Measurements from ENCODE around the gene TENT5A. TPM values are rescaled to one million over a fixed set of nuclear protein-coding genes. Genes with fewer than 3 reads are reported as not detected.

Gene TENT5A
- total and polyA plus RNA-seq, 8 donors = 2.8 to 12.2 (median 5.1) TPM

DNA sequence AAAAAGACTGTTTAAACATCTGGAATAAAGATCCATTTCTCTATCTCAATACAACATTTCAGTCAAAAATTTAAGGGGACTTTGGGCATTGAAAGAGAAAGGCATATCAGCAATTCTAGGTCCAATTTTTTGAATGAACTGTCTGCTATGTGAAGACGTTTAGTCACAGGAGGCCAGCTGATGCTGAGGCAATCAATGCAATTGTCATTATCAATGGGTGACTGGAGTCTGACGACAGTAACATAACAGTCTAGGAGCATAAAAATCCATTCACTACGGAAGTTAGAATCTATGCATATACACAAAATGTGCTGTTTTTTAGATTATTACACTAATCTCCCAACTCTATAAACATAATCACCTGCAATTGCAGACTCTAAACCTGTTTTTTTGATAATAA is 37.8 kb downstream of the TENT5A start:
- H3K27me3 ChIP-seq = no peaks in the 10 kb centered on the region
- no peak for TF ChIP-seq CTCF (IDR thresholded peaks at IDR 0.05)
- intact Hi-C loops (cut with DNase I) = no loop called here
- FAIRE-seq (no peak), ATAC-seq (no peak), DNase-seq (no peak)
- no peak overlapping the region for H3K27ac ChIP-seq
- H3K36me3 ChIP-seq = no peaks in the 10 kb centered on the region
- no peak overlapping the region for H3K4me3 ChIP-seq
- H3K9me3 ChIP-seq = no peaks in the 10 kb centered on the region
- WGBS, 2 donors = 63 to 84% methylated on average over 3 of the region's 3 CpGs
- H3K4me1 ChIP-seq = no peaks in the 10 kb centered on the region

- no peak for ATAC-seq
- H3K4me3 ChIP-seq = no peak overlapping the region
- H3K4me1 ChIP-seq = no peaks in the 10 kb centered on the region
- H3K27me3 ChIP-seq = no peaks in the 10 kb centered on the region
- H3K27ac ChIP-seq = no peak overlapping the region
- H3K36me3 ChIP-seq = no peaks in the 10 kb centered on the region
- WGBS, 2 donors = 13 to 21% methylated on average over 1 of the region's 1 CpG
- no peaks in the 10 kb centered on the region for H3K9me3 ChIP-seq
- FAIRE-seq = no peak
- intact Hi-C loops (cut with DNase I) = no loop called here
- no peak for TF ChIP-seq CTCF (IDR thresholded peaks at IDR 0.05)
- no peak for DNase-seq
Measured at GRCh38 chr6:81713205-81713604, 39.3 kb downstream of the TENT5A start.

DNA sequence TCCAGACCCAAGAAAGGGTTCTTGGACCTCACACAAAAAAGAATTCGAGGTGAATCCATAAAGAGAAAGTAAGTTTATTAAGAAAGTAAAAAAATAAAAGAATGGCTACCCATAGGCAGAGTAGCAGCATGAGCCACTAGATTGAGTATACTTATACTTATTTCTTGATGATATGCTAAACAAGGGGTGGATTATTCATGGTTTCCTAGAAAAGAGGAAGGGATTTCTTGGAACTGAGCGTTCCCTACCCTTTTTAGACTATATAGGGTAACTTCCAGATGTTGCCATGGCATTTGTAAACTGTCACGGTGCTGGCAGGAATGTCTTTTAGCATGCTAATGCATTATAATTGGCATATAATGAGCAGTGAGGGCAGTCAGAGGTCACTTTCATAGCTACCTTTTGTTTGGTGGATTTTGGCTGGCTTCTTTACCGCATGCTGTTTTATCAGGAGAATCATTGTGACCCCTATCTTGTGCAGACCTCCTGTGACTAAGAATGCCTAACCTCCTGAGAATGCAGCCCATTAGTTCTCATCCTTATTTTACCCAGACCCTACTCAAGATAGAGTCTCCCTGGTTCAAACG is 44.3 kb downstream of the TENT5A start:
- Histone ChIP-seq H3K36me3 (no peaks in the 10 kb centered on the region), H3K27ac (no peak overlapping the region), H3K27me3 (no peaks in the 10 kb centered on the region), H3K4me1 (no peaks in the 10 kb centered on the region), H3K4me3 (no peak overlapping the region), H3K9me3 (no peaks in the 10 kb centered on the region)
- WGBS, 2 donors = 63 to 70% methylated on average over 5 of the region's 5 CpGs
- ATAC-seq (no peak), DNase-seq (no peak), FAIRE-seq (no peak)
- TF ChIP-seq CTCF (IDR thresholded peaks at IDR 0.05) = no peak
- intact Hi-C loops (cut with DNase I) = no loop called here

DNA sequence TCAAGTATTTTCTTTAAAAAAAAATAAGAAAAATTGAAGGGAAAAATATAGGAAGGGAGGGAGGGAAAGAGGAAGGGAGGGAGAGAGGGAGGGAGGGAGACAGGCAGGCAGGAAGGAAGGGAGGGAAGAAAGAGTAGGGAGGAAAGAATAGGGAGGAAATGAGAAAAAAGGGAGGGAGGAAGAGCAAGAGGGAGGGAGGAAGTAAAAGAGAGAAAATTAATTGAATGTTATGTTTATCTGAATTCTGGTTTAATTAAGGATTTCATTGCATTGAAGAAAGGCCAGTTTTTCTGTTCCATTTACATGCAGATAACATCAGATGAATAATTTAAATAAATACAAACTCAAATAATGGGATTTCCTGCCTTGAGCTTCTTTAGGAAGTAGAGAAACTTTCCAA is 47.8 kb downstream of the TENT5A start:
- Histone ChIP-seq H3K27me3 (no peaks in the 10 kb centered on the region), H3K9me3 (no peaks in the 10 kb centered on the region), H3K27ac (no peak overlapping the region), H3K4me1 (no peaks in the 10 kb centered on the region), H3K36me3 (no peaks in the 10 kb centered on the region), H3K4me3 (no peak overlapping the region)
- DNase-seq (no peak), FAIRE-seq (no peak), ATAC-seq (no peak)
- TF ChIP-seq CTCF (IDR thresholded peaks at IDR 0.05) = no peak
- intact Hi-C loops (cut with DNase I) = no loop called here

DNA sequence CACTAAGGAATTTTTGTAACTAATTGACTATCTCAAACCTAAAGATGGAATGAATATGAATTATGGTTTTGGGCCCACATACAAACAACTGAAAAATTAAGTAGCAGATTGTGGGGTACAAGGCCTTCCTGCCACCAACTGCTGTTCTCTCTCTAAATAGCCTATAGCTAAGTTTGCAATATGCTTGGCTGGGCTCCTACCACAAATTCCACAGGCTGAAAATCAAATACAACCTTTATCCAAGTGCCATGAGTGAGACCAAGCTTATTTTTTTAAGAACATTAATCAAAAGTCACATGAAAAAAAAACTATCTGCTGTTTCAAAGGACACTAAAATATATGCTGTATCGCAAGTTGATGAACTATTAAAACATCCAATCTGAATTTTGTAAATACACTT is 52.1 kb downstream of the TENT5A start:
- H3K9me3 ChIP-seq = no peaks in the 10 kb centered on the region
- no peak for DNase-seq
- no peak for TF ChIP-seq CTCF (IDR thresholded peaks at IDR 0.05)
- no peak for FAIRE-seq
- no peak overlapping the region for H3K4me3 ChIP-seq
- no peaks in the 10 kb centered on the region for H3K27me3 ChIP-seq
- no peak overlapping the region for H3K27ac ChIP-seq
- H3K4me1 ChIP-seq = no peaks in the 10 kb centered on the region
- H3K36me3 ChIP-seq = no peaks in the 10 kb centered on the region
- no peak for ATAC-seq
- 67 to 76% methylated on average over 1 of the region's 1 CpG for WGBS, 2 donors
- intact Hi-C loops (cut with DNase I) = no loop called here

All from pancreas (tissue), 10 donors.